H9 (cell line): Measurements from ENCODE around the gene SESN2. TPM values are rescaled to one million over a fixed set of nuclear protein-coding genes. Genes with fewer than 3 reads are reported as not detected.

Experiments used
- DNase-seq: peaks from one replicate; pipeline ENCODE4 v3.0.0-alpha.2; 2017
- H2AFZ ChIP-seq: one replicate; pipeline ENCODE4 v1.6.1; 2013; ENCODE audit warnings: mild to moderate bottlenecking, low read length, control low read depth, moderate library complexity
- H2AK5ac ChIP-seq: 2 replicates; pipeline ENCODE4 v1.6.1; 2013; ENCODE audit warnings: low read length, control low read depth, mixed read lengths; ENCODE audit not compliant: insufficient read length
- H2BK120ac ChIP-seq: one replicate; pipeline ENCODE4 v1.6.1; 2013; ENCODE audit warnings: low read depth, mild to moderate bottlenecking, low read length, control low read depth, inconsistent platforms; ENCODE audit not compliant: poor library complexity, severe bottlenecking
- H2BK12ac ChIP-seq: 2 replicates; pipeline ENCODE4 v1.6.1; 2013; ENCODE audit warnings: low read length, control low read depth, mixed read lengths, low read depth; ENCODE audit not compliant: insufficient read length
- H2BK15ac ChIP-seq: 2 replicates; pipeline ENCODE4 v1.6.1; 2013; ENCODE audit warnings: low read depth, low read length, control low read depth
- H2BK20ac ChIP-seq: one replicate; pipeline ENCODE4 v1.6.1; 2013; ENCODE audit warnings: low read depth, mild to moderate bottlenecking, low read length, control low read depth, inconsistent platforms; ENCODE audit not compliant: poor library complexity, severe bottlenecking
- H2BK5ac ChIP-seq: 2 replicates; pipeline ENCODE4 v1.6.1; 2013; ENCODE audit warnings: low read length, control low read depth, mixed read lengths; ENCODE audit not compliant: insufficient read length
- H3K14ac ChIP-seq: 2 replicates; pipeline ENCODE4 v1.6.1; 2013; ENCODE audit warnings: low read length, control low read depth; ENCODE audit not compliant: insufficient read depth
- H3K18ac ChIP-seq: 2 replicates; pipeline ENCODE4 v1.6.1; 2013; ENCODE audit warnings: low read depth, mild to moderate bottlenecking, mixed read lengths, low read length, control low read depth; ENCODE audit not compliant: insufficient read length
- H3K23ac ChIP-seq: 2 replicates; pipeline ENCODE4 v1.6.1; 2013; ENCODE audit warnings: low read length, control low read depth, mixed read lengths, low read depth; ENCODE audit not compliant: insufficient read length
- H3K23me2 ChIP-seq: 2 replicates; pipeline ENCODE4 v1.6.1; 2013; ENCODE audit warnings: low read depth, mild to moderate bottlenecking, mixed read lengths, low read length, control low read depth; ENCODE audit not compliant: insufficient read length, poor library complexity, severe bottlenecking
- H3K27ac ChIP-seq: 2 replicates; pipeline ENCODE4 v1.5.1; 2013; ENCODE audit warnings: low read length, control low read depth, mixed read lengths, low read depth; ENCODE audit not compliant: insufficient read length
- H3K27me3 ChIP-seq: 2 replicates; pipeline ENCODE4 v1.6.1; 2013; ENCODE audit warnings: low read length, control low read depth, inconsistent platforms; ENCODE audit not compliant: insufficient read depth
- H3K4ac ChIP-seq: 2 replicates; pipeline ENCODE4 v1.6.1; 2013; ENCODE audit warnings: low read depth, mild to moderate bottlenecking, control low read depth, inconsistent platforms, low read length, moderate library complexity
- H3K4me1 ChIP-seq: 2 replicates; pipeline ENCODE4 v1.6.1; 2013; ENCODE audit warnings: low read length, control low read depth, inconsistent platforms; ENCODE audit not compliant: insufficient read depth
- H3K4me2 ChIP-seq: 2 replicates; pipeline ENCODE4 v1.6.1; 2013; ENCODE audit warnings: low read length, control low read depth, mixed read lengths; ENCODE audit not compliant: insufficient read length, insufficient read depth
- H3K56ac ChIP-seq: 2 replicates; pipeline ENCODE4 v1.6.1; 2013; ENCODE audit warnings: low read depth, mild to moderate bottlenecking, mixed read lengths, low read length, control low read depth; ENCODE audit not compliant: insufficient read length
- H3K79me1 ChIP-seq: 2 replicates; pipeline ENCODE4 v1.6.1; 2013; ENCODE audit warnings: low read depth, mild to moderate bottlenecking, moderate library complexity, low read length, control low read depth, inconsistent platforms; ENCODE audit not compliant: insufficient read depth, poor library complexity, severe bottlenecking
- H3K79me2 ChIP-seq: 2 replicates; pipeline ENCODE4 v1.6.1; 2013; ENCODE audit warnings: low read length, control low read depth, inconsistent platforms; ENCODE audit not compliant: insufficient read depth
- H3K9ac ChIP-seq: 2 replicates; pipeline ENCODE4 v1.6.1; 2013; ENCODE audit warnings: low read length, control low read depth, mixed read lengths; ENCODE audit not compliant: insufficient read length; ENCODE audit errors: extremely low read depth
- H3K9me3 ChIP-seq: one replicate; pipeline ENCODE4 v1.6.1; 2013; ENCODE audit warnings: low read depth, low read length, inconsistent platforms; ENCODE audit not compliant: control insufficient read depth
- H3T11ph ChIP-seq: one replicate; pipeline ENCODE4 v1.6.1; 2013; ENCODE audit warnings: mild to moderate bottlenecking, low read length, control low read depth, inconsistent platforms
- H4K20me1 ChIP-seq: one replicate; pipeline ENCODE4 v1.6.1; 2013; ENCODE audit not compliant: control insufficient read depth, insufficient read length, insufficient read depth
- H4K5ac ChIP-seq: 2 replicates; pipeline ENCODE4 v1.6.1; 2013; ENCODE audit warnings: low read depth, mild to moderate bottlenecking, mixed read lengths, low read length, control low read depth; ENCODE audit not compliant: insufficient read length
- H4K8ac ChIP-seq: replicated peaks from 2 replicates; pipeline ENCODE4 v1.6.1; 2013; ENCODE audit warnings: low read length, control low read depth, mixed read lengths, low read depth; ENCODE audit not compliant: insufficient read length
- H4K91ac ChIP-seq: 2 replicates; pipeline ENCODE4 v1.6.1; 2013; ENCODE audit warnings: low read depth, mild to moderate bottlenecking, moderate library complexity, mixed read lengths, low read length, control low read depth; ENCODE audit not compliant: insufficient read length
- H3K27ac Mint-ChIP-seq, 3 experiments: 2 replicates in 2 of 3; 3 replicates in 1 of 3; pipeline ENCODE4 v1.8.0; 2020 to 2021; ENCODE audit warnings: mixed read lengths in 3 of 3, mild to moderate bottlenecking in 1 of 3, moderate library complexity in 1 of 3
- H3K27me3 Mint-ChIP-seq: 2 replicates; pipeline ENCODE4 v1.8.0; 2021; ENCODE audit warnings: low read depth, mild to moderate bottlenecking, moderate library complexity, mixed read lengths
- H3K36me3 Mint-ChIP-seq, 3 experiments: 2 replicates in 2 of 3; 3 replicates in 1 of 3; pipeline ENCODE4 v1.8.0; 2020 to 2021; ENCODE audit warnings: low read depth in 3 of 3, mixed read lengths in 3 of 3; ENCODE audit not compliant: insufficient read depth in 1 of 3
- H3K4me1 Mint-ChIP-seq, 2 experiments: 2 replicates each; pipeline ENCODE4 v1.8.0; 2020; ENCODE audit warnings: mixed read lengths in 2 of 2
- H3K4me3 Mint-ChIP-seq, 2 experiments: 2 replicates in 1 of 2; 3 replicates in 1 of 2; pipeline ENCODE4 v1.8.0; 2020 to 2021; ENCODE audit warnings: mild to moderate bottlenecking in 2 of 2, mixed read lengths in 2 of 2, moderate library complexity in 1 of 2
- H3K9me3 Mint-ChIP-seq, 2 experiments: 2 replicates in 1 of 2; 3 replicates in 1 of 2; pipeline ENCODE4 v1.8.0; 2020; ENCODE audit warnings: mild to moderate bottlenecking in 2 of 2, mixed read lengths in 2 of 2, moderate library complexity in 1 of 2
- CTCF ChIP-seq: fragments of 200-600 bp; sonication (generic); conservative IDR thresholded peaks from 3 replicates; pipeline ENCODE4 v1.8.0; 2021; ENCODE audit warnings: antibody characterized with exemption, mild to moderate bottlenecking
- WGBS: extraction: QIAGEN DNeasy Blood & Tissue Kit; methylation state at CpG from one replicate; pipeline ENCODE4 v1.1.7; 2013; ENCODE audit warnings: missing lambda C conversion rate, low lambda C conversion rate, mixed read lengths; ENCODE audit not compliant: insufficient read length; ENCODE audit errors: extremely low coverage; 5-methylcytosine and 5-hydroxymethylcytosine counted together
- total RNA-seq: library from RNA; stranded (reverse); gene quantifications from 2 replicates; pipeline ENCODE4 v1.2.1, GENCODE V29; 2021

Gene SESN2
- total RNA-seq, 1 experiment from 2014 or later = 24.6 TPM

GRCh38 chr1:28249866-28250295, 9.4 kb upstream of the SESN2 start:
- Histone ChIP-seq H3K56ac (no peak overlapping the region), H3K79me2 (no peaks in the 10 kb centered on the region), H2AFZ (no peak overlapping the region), H3K27me3 (no peaks in the 10 kb centered on the region), H3K27ac (peak overlapping the region; percentile 26), H2BK20ac (no peak overlapping the region), H2BK15ac (no peak overlapping the region), H2BK12ac (no peak overlapping the region), H3K23me2 (peaks cover 8% of the 10 kb centered on the region), H4K91ac (no peak overlapping the region), H3K9me3 (no peaks in the 10 kb centered on the region), H4K8ac (no peak overlapping the region), H3K4me2 (no peak overlapping the region), H2BK120ac (no peak overlapping the region), H3K4ac (no peak overlapping the region), H3K9ac (no peak overlapping the region), H3K4me1 (no peaks in the 10 kb centered on the region), H3K18ac (no peak overlapping the region), H3T11ph (no peak overlapping the region), H4K5ac (no peak overlapping the region), H2AK5ac (no peak overlapping the region), H3K23ac (no peak overlapping the region), H3K79me1 (no peaks in the 10 kb centered on the region), H3K14ac (no peak overlapping the region), H2BK5ac (no peak overlapping the region), H4K20me1 (no peaks in the 10 kb centered on the region)
- peaks cover 31 to 33% of the 10 kb centered on the region in 2 experiments for H3K4me1 Mint-ChIP-seq
- WGBS = no CpG with 5 or more reads among the region's 4 CpGs
- DNase-seq = no peak
- no peaks in the 10 kb centered on the region for H3K36me3 Mint-ChIP-seq
- peak overlapping the region in 2 of 3 experiments; percentile 77 to 82; a peak in 3 of 7 replicates for H3K27ac Mint-ChIP-seq
- no peak overlapping the region for H3K4me3 Mint-ChIP-seq
- H3K27me3 Mint-ChIP-seq = no peaks in the 10 kb centered on the region
- TF ChIP-seq CTCF = no peak
- no peaks in the 10 kb centered on the region for H3K9me3 Mint-ChIP-seq
